DOHH2 (cell line): ENCODE results near the gene TIMM8B.

Experiments
- H3F3A ChIP-seq: fragments of 200-600 bp; sonication (generic), shearing (Covaris generic); 2 replicates; pipeline ENCODE4 v1.6.0; 2016; ENCODE audit warnings: antibody characterized with exemption, mild to moderate bottlenecking; ENCODE audit not compliant: control insufficient read depth, insufficient read depth
- H3K27ac ChIP-seq: fragments of 200-600 bp; sonication (generic); 2 replicates; pipeline ENCODE4 v1.5.1; 2014; ENCODE audit warnings: low read depth, mild to moderate bottlenecking, low read length, moderate library complexity
- H3K27me3 ChIP-seq: fragments of 200-600 bp; sonication (generic); 2 replicates; pipeline ENCODE4 v1.6.1; 2014; ENCODE audit warnings: mild to moderate bottlenecking, low read length, mixed read lengths; ENCODE audit not compliant: control insufficient read depth
- H3K36me3 ChIP-seq: fragments of 200-600 bp; sonication (generic); 2 replicates; pipeline ENCODE4 v1.6.1; 2014; ENCODE audit warnings: mild to moderate bottlenecking, low read length, moderate library complexity, mixed read lengths; ENCODE audit not compliant: control insufficient read depth
- H3K4me1 ChIP-seq: fragments of 200-600 bp; sonication (generic); 2 replicates; pipeline ENCODE4 v1.6.1; 2014; ENCODE audit warnings: mild to moderate bottlenecking, low read length, mixed read lengths; ENCODE audit not compliant: control insufficient read depth
- H3K4me2 ChIP-seq: fragments of 200-600 bp; sonication (generic); 2 replicates; pipeline ENCODE4 v1.6.0; 2014; ENCODE audit warnings: mild to moderate bottlenecking, low read length, moderate library complexity
- H3K4me3 ChIP-seq: fragments of 200-600 bp; sonication (generic); 2 replicates; pipeline ENCODE4 v1.5.1; 2014; ENCODE audit warnings: mild to moderate bottlenecking, low read length, mixed read lengths
- H3K79me2 ChIP-seq: fragments of 200-600 bp; sonication (generic); 2 replicates; pipeline ENCODE4 v1.6.1; 2014; ENCODE audit warnings: mild to moderate bottlenecking, low read length, mixed read lengths; ENCODE audit not compliant: control insufficient read depth
- H3K9me2 ChIP-seq: fragments of 200-600 bp; sonication (generic); replicated peaks from 2 replicates; pipeline ENCODE4 v1.6.1; 2014; ENCODE audit warnings: mild to moderate bottlenecking, low read length, mixed read lengths; ENCODE audit not compliant: control insufficient read depth
- H3K9me3 ChIP-seq: fragments of 200-600 bp; sonication (generic); 2 replicates; pipeline ENCODE4 v1.6.1; 2014; ENCODE audit warnings: antibody characterized with exemption, low read length, mixed read lengths; ENCODE audit not compliant: control insufficient read depth, insufficient read depth
- H4K20me1 ChIP-seq: fragments of 200-600 bp; sonication (generic); 2 replicates; pipeline ENCODE4 v1.6.0; 2014; ENCODE audit warnings: low read depth, mild to moderate bottlenecking, antibody characterized with exemption, low read length, moderate library complexity; ENCODE audit not compliant: control insufficient read depth, insufficient read depth
- EZH2phosphoT487 ChIP-seq: fragments of 200-600 bp; sonication (generic); IDR thresholded peaks from 2 replicates; pipeline ENCODE4 v1.6.1; 2017; ENCODE audit warnings: borderline replicate concordance, mild to moderate bottlenecking, antibody characterized with exemption, low read length, moderate library complexity, mixed read lengths
- TF ChIP-seq, protein P1 (sequence below): fragments of 200-600 bp; sonication (generic); IDR thresholded peaks from one replicate; pipeline ENCODE4 v1.5.1; 2014; ENCODE audit warnings: antibody characterized with exemption, mild to moderate bottlenecking, low read depth, low read length; ENCODE audit not compliant: poor library complexity, severe bottlenecking

Gene TIMM8B

DNA sequence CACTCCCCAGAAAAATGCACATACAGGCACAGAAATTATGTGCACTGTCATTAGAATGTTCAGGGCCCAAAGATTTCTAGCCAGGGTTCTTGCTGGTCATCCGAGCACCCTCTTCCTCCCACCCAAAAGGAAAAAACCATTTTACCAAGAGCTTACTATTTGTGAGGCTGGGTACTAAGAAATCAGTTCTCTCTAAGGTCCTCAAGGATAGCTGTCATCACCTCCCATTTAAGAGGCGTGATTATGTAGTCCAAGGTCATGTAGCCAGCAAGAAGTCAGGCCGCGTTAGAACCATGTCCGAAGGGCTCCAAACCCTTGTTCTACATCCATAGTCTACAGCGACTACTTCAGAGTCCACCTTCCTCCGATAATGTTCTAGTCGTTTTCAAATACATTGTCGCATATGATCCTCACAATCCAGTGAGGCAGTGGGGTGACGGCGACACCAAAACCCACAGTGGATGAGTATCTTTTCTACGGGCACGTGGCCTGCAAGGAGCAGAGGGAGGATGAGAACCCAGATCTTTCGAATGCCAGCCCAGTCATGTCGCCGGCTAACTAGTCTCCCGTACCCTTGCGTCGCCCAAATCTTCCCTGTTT, 634 bp downstream of the TIMM8B start:
- Histone ChIP-seq H3K79me2 (peaks cover 80% of the 10 kb centered on the region), H3K4me1 (peaks cover 30% of the 10 kb centered on the region), H4K20me1 (no peaks in the 10 kb centered on the region; the same call in 1 of the 2 replicates), H3K27me3 (no peaks in the 10 kb centered on the region), H3K4me2 (peak overlapping the region; percentile 98), H3K9me2 (no peaks in the 10 kb centered on the region), H3K9me3 (no peaks in the 10 kb centered on the region), H3K36me3 (peaks cover 88% of the 10 kb centered on the region), H3K4me3 (peak overlapping the region; percentile 97), H3K27ac (peak overlapping the region; percentile 58), H3F3A (peaks cover 25% of the 10 kb centered on the region)
- TF ChIP-seq EZH2phosphoT487 = no peak
- TF ChIP-seq, protein P1, sequence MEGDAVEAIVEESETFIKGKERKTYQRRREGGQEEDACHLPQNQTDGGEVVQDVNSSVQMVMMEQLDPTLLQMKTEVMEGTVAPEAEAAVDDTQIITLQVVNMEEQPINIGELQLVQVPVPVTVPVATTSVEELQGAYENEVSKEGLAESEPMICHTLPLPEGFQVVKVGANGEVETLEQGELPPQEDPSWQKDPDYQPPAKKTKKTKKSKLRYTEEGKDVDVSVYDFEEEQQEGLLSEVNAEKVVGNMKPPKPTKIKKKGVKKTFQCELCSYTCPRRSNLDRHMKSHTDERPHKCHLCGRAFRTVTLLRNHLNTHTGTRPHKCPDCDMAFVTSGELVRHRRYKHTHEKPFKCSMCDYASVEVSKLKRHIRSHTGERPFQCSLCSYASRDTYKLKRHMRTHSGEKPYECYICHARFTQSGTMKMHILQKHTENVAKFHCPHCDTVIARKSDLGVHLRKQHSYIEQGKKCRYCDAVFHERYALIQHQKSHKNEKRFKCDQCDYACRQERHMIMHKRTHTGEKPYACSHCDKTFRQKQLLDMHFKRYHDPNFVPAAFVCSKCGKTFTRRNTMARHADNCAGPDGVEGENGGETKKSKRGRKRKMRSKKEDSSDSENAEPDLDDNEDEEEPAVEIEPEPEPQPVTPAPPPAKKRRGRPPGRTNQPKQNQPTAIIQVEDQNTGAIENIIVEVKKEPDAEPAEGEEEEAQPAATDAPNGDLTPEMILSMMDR = no peak

DNA sequence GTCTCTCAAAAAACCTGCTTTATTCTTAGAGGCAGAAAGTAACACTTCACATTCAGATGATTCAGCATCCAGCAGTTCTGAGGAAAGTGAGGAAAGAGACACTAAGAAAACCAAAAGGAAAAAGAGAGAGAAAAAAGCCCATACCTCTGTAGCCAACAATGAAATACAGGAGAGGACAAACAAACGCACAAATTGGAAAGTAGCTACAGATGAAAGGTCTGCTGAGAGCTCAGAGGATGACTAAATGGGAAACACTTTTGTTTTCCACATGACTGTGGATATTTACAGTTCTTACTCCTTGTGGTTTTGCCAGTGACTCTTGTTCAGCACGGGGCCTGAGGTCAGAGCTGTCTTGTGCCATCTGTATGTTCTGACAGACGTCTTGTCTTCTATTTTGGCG, 3.8 kb downstream of the TIMM8B start:
- H3K4me1 ChIP-seq = peaks cover 14% of the 10 kb centered on the region
- TF ChIP-seq, protein P1 = no peak
- no peak for TF ChIP-seq EZH2phosphoT487
- no peak overlapping the region for H3K4me3 ChIP-seq
- H3K36me3 ChIP-seq = peaks cover 88% of the 10 kb centered on the region
- no peak overlapping the region for H3K27ac ChIP-seq
- no peaks in the 10 kb centered on the region; the same call in 1 of the 2 replicates for H4K20me1 ChIP-seq
- H3K4me2 ChIP-seq = no peak overlapping the region
- peaks cover 25% of the 10 kb centered on the region for H3F3A ChIP-seq
- H3K79me2 ChIP-seq = peaks cover 58% of the 10 kb centered on the region
- H3K27me3 ChIP-seq = no peaks in the 10 kb centered on the region
- no peaks in the 10 kb centered on the region for H3K9me2 ChIP-seq
- H3K9me3 ChIP-seq = no peaks in the 10 kb centered on the region

- Histone ChIP-seq H3K4me1 (peaks cover 38% of the 10 kb centered on the region), H3K9me3 (no peaks in the 10 kb centered on the region), H3K36me3 (peaks cover 42% of the 10 kb centered on the region), H3K4me3 (peak within 1 kb of the TSS; percentile 91), H3F3A (peaks cover 12% of the 10 kb centered on the region), H3K4me2 (peak within 1 kb of the TSS; percentile 91), H3K27ac (peak within 1 kb of the TSS; percentile 66), H3K79me2 (peaks cover 47% of the 10 kb centered on the region), H3K27me3 (no peaks in the 10 kb centered on the region), H4K20me1 (no peaks in the 10 kb centered on the region), H3K9me2 (no peaks in the 10 kb centered on the region)
- TF ChIP-seq, protein P1 = no peak
- TF ChIP-seq EZH2phosphoT487 = no peak
Observed at GRCh38 chr11:112073941-112074811, 12.4 kb downstream of the TIMM8B start, which contains the start of the genes NKAPD1 and PIH1D2. NKAPD1 (plus strand) TSS chr11:112074299; CDS start chr11:112075575, 1,276 bp downstream. PIH1D2 (minus strand) TSS chr11:112074017; CDS start chr11:112073174, 843 bp downstream.
